ENCODE measurements around the gene AGAP5. TPM values are rescaled to one million over a fixed set of nuclear protein-coding genes. Genes with fewer than 3 reads are reported as not detected.
"Not testable (repeated sequence)": the region's sequence is repeated elsewhere in the genome, so short reads cannot be mapped to it uniquely, and the experiment has no call there.

The AGAP5 gene
- total and polyA plus RNA-seq, 4 donors: 1.5 to 13.2 (median 6.8) TPM

GRCh38 chr10:73717556-73717955 is 19.6 kb upstream of the AGAP5 start:
- ATAC-seq (ENCODE audit: low FRiP score) (no peak), DNase-seq (no peak)
- WGBS, 2 donors: 75 to 77% methylated on average over 5 of the region's 5 CpGs
- Histone ChIP-seq H3K9me3 (ENCODE audit: control insufficient read depth, low read length) (no peaks in the 10 kb centered on the region), H3K4me1 (ENCODE audit: control insufficient read depth in 1 of 2, insufficient read depth in 2 of 2, low read length in 2 of 2) (no peaks in the 10 kb centered on the region), H3K36me3 (ENCODE audit: control insufficient read depth in 1 of 2, insufficient read depth in 2 of 2, low read length in 1 of 2) (peaks cover 8 to 12% of the 10 kb centered on the region in 2 donors), H3K27me3 (ENCODE audit: control insufficient read depth in 1 of 2, insufficient read depth in 2 of 2, low read length in 1 of 2) (no peaks in the 10 kb centered on the region), H3K27ac (ENCODE audit: low read depth in 1 of 2, low read length in 2 of 2) (no peak overlapping the region), H3K4me3 (ENCODE audit: low read length in 2 of 2) (no peak overlapping the region)
- intact Hi-C loops (cut with DNase I): no loop called here

- Histone ChIP-seq H3K4me1 (ENCODE audit: control insufficient read depth in 1 of 2, insufficient read depth in 2 of 2, low read length in 2 of 2) (no peaks in the 10 kb centered on the region), H3K27me3 (ENCODE audit: control insufficient read depth in 1 of 2, insufficient read depth in 2 of 2, low read length in 1 of 2) (no peaks in the 10 kb centered on the region), H3K27ac (ENCODE audit: low read depth in 1 of 2, low read length in 2 of 2) (no peak overlapping the region), H3K9me3 (ENCODE audit: control insufficient read depth, low read length) (no peaks in the 10 kb centered on the region), H3K4me3 (ENCODE audit: low read length in 2 of 2) (no peak overlapping the region), H3K36me3 (ENCODE audit: control insufficient read depth in 1 of 2, insufficient read depth in 2 of 2, low read length in 1 of 2) (peaks cover 6 to 12% of the 10 kb centered on the region in 2 donors)
- ATAC-seq (ENCODE audit: low FRiP score) (no peak), DNase-seq (no peak)
- intact Hi-C loops (cut with DNase I): no loop called here
- WGBS, 2 donors: 88 to 94% methylated on average over 1 of the region's 1 CpG
Measured at GRCh38 chr10:73716251-73716650, 18.3 kb upstream of the AGAP5 start.

- H3K4me1 ChIP-seq (ENCODE audit: control insufficient read depth in 1 of 2, insufficient read depth in 2 of 2, low read length in 2 of 2); H3K9me3 ChIP-seq (ENCODE audit: control insufficient read depth, low read length); ATAC-seq (ENCODE audit: low FRiP score); H3K36me3 ChIP-seq (ENCODE audit: control insufficient read depth in 1 of 2, insufficient read depth in 2 of 2, low read length in 1 of 2); H3K4me3 ChIP-seq (ENCODE audit: low read length in 2 of 2); intact Hi-C loops (cut with DNase I); DNase-seq; H3K27ac ChIP-seq (ENCODE audit: low read depth in 1 of 2, low read length in 2 of 2); H3K27me3 ChIP-seq (ENCODE audit: control insufficient read depth in 1 of 2, insufficient read depth in 2 of 2, low read length in 1 of 2): not testable (repeated sequence)
- WGBS, 2 donors: 88 to 89% methylated on average over 17 of the region's 17 CpGs
Measured at GRCh38 chr10:73715179-73716156, 17.6 kb upstream of the AGAP5 start.

GRCh38 chr10:73714483-73714882 is 16.6 kb upstream of the AGAP5 start:
- not testable (repeated sequence) for ATAC-seq (ENCODE audit: low FRiP score)

GRCh38 chr10:73713912-73714311 is 16.0 kb upstream of the AGAP5 start:
- H3K9me3 ChIP-seq (ENCODE audit: control insufficient read depth, low read length); H3K36me3 ChIP-seq (ENCODE audit: control insufficient read depth in 1 of 2, insufficient read depth in 2 of 2, low read length in 1 of 2); H3K27ac ChIP-seq (ENCODE audit: low read depth in 1 of 2, low read length in 2 of 2); H3K4me1 ChIP-seq (ENCODE audit: control insufficient read depth in 1 of 2, insufficient read depth in 2 of 2, low read length in 2 of 2); H3K4me3 ChIP-seq (ENCODE audit: low read length in 2 of 2); ATAC-seq (ENCODE audit: low FRiP score); DNase-seq; intact Hi-C loops (cut with DNase I); H3K27me3 ChIP-seq (ENCODE audit: control insufficient read depth in 1 of 2, insufficient read depth in 2 of 2, low read length in 1 of 2): not testable (repeated sequence)
- 86 to 90% methylated on average over 3 of the region's 3 CpGs for WGBS, 2 donors

More at GRCh38 chr10:73714483-73714882, 16.6 kb upstream of the AGAP5 start:
- H3K4me3 ChIP-seq (ENCODE audit: low read length in 2 of 2); H3K9me3 ChIP-seq (ENCODE audit: control insufficient read depth, low read length); H3K4me1 ChIP-seq (ENCODE audit: control insufficient read depth in 1 of 2, insufficient read depth in 2 of 2, low read length in 2 of 2); H3K36me3 ChIP-seq (ENCODE audit: control insufficient read depth in 1 of 2, insufficient read depth in 2 of 2, low read length in 1 of 2); DNase-seq; H3K27ac ChIP-seq (ENCODE audit: low read depth in 1 of 2, low read length in 2 of 2); intact Hi-C loops (cut with DNase I); H3K27me3 ChIP-seq (ENCODE audit: control insufficient read depth in 1 of 2, insufficient read depth in 2 of 2, low read length in 1 of 2): not testable (repeated sequence)
- 52 to 60% methylated on average over 3 of the region's 3 CpGs for WGBS, 2 donors

GRCh38 chr10:73711683-73712082 is 13.8 kb upstream of the AGAP5 start:
- intact Hi-C loops (cut with DNase I); H3K36me3 ChIP-seq (ENCODE audit: control insufficient read depth in 1 of 2, insufficient read depth in 2 of 2, low read length in 1 of 2); H3K9me3 ChIP-seq (ENCODE audit: control insufficient read depth, low read length); DNase-seq; H3K27me3 ChIP-seq (ENCODE audit: control insufficient read depth in 1 of 2, insufficient read depth in 2 of 2, low read length in 1 of 2); H3K4me3 ChIP-seq (ENCODE audit: low read length in 2 of 2); H3K27ac ChIP-seq (ENCODE audit: low read depth in 1 of 2, low read length in 2 of 2); H3K4me1 ChIP-seq (ENCODE audit: control insufficient read depth in 1 of 2, insufficient read depth in 2 of 2, low read length in 2 of 2); ATAC-seq (ENCODE audit: low FRiP score): not testable (repeated sequence)
- WGBS, 2 donors: 93 to 94% methylated on average over 5 of the region's 5 CpGs

GRCh38 chr10:73708122-73708521 is 10.2 kb upstream of the AGAP5 start:
- H3K4me1 ChIP-seq (ENCODE audit: control insufficient read depth in 1 of 2, insufficient read depth in 2 of 2, low read length in 2 of 2); H3K27me3 ChIP-seq (ENCODE audit: control insufficient read depth in 1 of 2, insufficient read depth in 2 of 2, low read length in 1 of 2); H3K27ac ChIP-seq (ENCODE audit: low read depth in 1 of 2, low read length in 2 of 2); H3K36me3 ChIP-seq (ENCODE audit: control insufficient read depth in 1 of 2, insufficient read depth in 2 of 2, low read length in 1 of 2); ATAC-seq (ENCODE audit: low FRiP score); H3K9me3 ChIP-seq (ENCODE audit: control insufficient read depth, low read length); intact Hi-C loops (cut with DNase I); H3K4me3 ChIP-seq (ENCODE audit: low read length in 2 of 2); DNase-seq: not testable (repeated sequence)
- WGBS, 2 donors: 88 to 89% methylated on average over 1 of the region's 1 CpG

- H3K36me3 ChIP-seq (ENCODE audit: control insufficient read depth in 1 of 2, insufficient read depth in 2 of 2, low read length in 1 of 2); intact Hi-C loops (cut with DNase I); H3K4me1 ChIP-seq (ENCODE audit: control insufficient read depth in 1 of 2, insufficient read depth in 2 of 2, low read length in 2 of 2); DNase-seq; H3K9me3 ChIP-seq (ENCODE audit: control insufficient read depth, low read length); H3K27ac ChIP-seq (ENCODE audit: low read depth in 1 of 2, low read length in 2 of 2); H3K27me3 ChIP-seq (ENCODE audit: control insufficient read depth in 1 of 2, insufficient read depth in 2 of 2, low read length in 1 of 2); ATAC-seq (ENCODE audit: low FRiP score); H3K4me3 ChIP-seq (ENCODE audit: low read length in 2 of 2): not testable (repeated sequence)
Measured at GRCh38 chr10:73707628-73708027, 9.7 kb upstream of the AGAP5 start.

- H3K4me1 ChIP-seq (ENCODE audit: control insufficient read depth in 1 of 2, insufficient read depth in 2 of 2, low read length in 2 of 2); H3K4me3 ChIP-seq (ENCODE audit: low read length in 2 of 2); H3K36me3 ChIP-seq (ENCODE audit: control insufficient read depth in 1 of 2, insufficient read depth in 2 of 2, low read length in 1 of 2); H3K9me3 ChIP-seq (ENCODE audit: control insufficient read depth, low read length); DNase-seq; ATAC-seq (ENCODE audit: low FRiP score); H3K27me3 ChIP-seq (ENCODE audit: control insufficient read depth in 1 of 2, insufficient read depth in 2 of 2, low read length in 1 of 2); H3K27ac ChIP-seq (ENCODE audit: low read depth in 1 of 2, low read length in 2 of 2); intact Hi-C loops (cut with DNase I): not testable (repeated sequence)
- WGBS, 2 donors: 97 to 98% methylated on average over 2 of the region's 2 CpGs
Measured at GRCh38 chr10:73706488-73706887, 8.6 kb upstream of the AGAP5 start.
